Caki2 (cell line): ENCODE measurements around the gene DOP1B. TPM values are rescaled to one million over a fixed set of nuclear protein-coding genes. Genes with fewer than 3 reads are reported as not detected.
A peak's percentile ranks its signal among the peaks of the same experiment; 100 is the strongest.

Source experiments
- DNase-seq: peaks from one replicate; pipeline ENCODE4 v3.0.0-alpha.2; 2015; ENCODE audit warnings: low read depth
- in situ Hi-C: cut with HindIII; loops from 2 replicates; pipeline ENCODE4 v1.10.0; 2016; ENCODE audit warnings: low sequenced_read_pairs, low pct_unique_long_range_greater_than_20kb, mixed read lengths
- total RNA-seq: library from RNA; depleted of rRNA; stranded (reverse); fragments of >200 nt; shearing (Covaris generic); gene quantifications from 2 replicates; pipeline ENCODE4 v1.2.3, GENCODE V29; 2014; ENCODE audit warnings: low replicate concordance

The DOP1B gene
- total RNA-seq, 1 experiment from 2014 or later: 21.6 TPM

- in situ Hi-C loops: no loop called here
- no peak for DNase-seq
Observed at GRCh38 chr21:36167541-36167940, 10.9 kb downstream of the DOP1B start.

- in situ Hi-C loops: no loop called here
Observed at GRCh38 chr21:36169470-36170128, 13.0 kb downstream of the DOP1B start.

DNA sequence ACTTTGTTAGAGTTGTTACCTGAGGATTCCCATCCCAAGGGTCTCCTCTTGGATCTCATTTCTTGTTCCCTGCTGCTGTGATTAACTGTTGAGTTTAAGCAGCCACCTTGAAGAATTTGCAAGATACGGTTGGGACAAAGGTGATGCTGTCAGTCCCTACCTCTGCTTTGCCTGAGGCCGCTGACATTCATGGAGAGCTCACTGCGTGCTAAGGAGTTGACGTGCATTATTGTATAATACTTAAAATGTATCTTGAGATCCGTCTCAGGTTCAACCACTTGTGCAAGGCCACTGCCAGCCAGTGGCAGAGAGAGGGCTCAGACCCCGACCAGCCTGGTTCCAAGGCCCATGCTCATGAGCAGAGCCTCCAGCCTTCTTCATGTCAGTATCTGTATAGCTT, 14.2 kb downstream of the DOP1B start:
- DNase-seq: no peak
- in situ Hi-C loops: no loop called here

More at GRCh38 chr21:36169470-36170128, 13.0 kb downstream of the DOP1B start:
- DNase-seq: no peak

- in situ Hi-C loops: no loop called here
- no peak for DNase-seq
Observed at GRCh38 chr21:36171336-36171735, 14.7 kb downstream of the DOP1B start.

DNA sequence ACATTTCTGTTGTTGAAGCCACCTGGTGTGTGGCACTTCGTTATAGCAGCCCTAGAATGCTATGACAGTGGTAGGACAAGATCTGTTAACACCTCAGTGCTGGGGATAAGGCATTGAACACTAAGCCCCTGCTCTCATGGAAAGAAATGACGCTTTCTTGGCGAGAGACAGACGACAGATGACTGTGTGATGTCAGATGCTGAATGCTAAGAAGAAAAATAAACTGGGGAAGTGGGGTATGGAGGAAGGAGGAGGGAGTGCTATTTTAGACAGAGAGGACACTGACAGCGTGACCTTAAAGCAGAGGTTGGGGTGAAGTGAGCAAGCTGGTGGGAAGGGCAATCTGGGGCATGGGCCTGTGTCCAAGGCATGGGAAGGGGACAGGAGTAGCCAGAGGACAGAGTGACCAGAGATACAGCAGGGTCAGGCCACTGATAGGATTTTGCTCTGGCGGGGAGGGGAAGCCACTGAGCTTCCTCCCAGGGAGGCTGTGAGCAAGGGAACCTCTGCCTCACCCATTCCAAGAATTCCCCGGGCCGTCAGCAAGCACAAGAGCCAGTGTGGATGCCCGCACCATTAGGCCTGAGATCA, 15.2 kb downstream of the DOP1B start:
- no peak for DNase-seq
- in situ Hi-C loops: no loop called here

GRCh38 chr21:36174780-36175179, 18.2 kb downstream of the DOP1B start:
- DNase-seq: no peak
- in situ Hi-C loops: no loop called here

DNA sequence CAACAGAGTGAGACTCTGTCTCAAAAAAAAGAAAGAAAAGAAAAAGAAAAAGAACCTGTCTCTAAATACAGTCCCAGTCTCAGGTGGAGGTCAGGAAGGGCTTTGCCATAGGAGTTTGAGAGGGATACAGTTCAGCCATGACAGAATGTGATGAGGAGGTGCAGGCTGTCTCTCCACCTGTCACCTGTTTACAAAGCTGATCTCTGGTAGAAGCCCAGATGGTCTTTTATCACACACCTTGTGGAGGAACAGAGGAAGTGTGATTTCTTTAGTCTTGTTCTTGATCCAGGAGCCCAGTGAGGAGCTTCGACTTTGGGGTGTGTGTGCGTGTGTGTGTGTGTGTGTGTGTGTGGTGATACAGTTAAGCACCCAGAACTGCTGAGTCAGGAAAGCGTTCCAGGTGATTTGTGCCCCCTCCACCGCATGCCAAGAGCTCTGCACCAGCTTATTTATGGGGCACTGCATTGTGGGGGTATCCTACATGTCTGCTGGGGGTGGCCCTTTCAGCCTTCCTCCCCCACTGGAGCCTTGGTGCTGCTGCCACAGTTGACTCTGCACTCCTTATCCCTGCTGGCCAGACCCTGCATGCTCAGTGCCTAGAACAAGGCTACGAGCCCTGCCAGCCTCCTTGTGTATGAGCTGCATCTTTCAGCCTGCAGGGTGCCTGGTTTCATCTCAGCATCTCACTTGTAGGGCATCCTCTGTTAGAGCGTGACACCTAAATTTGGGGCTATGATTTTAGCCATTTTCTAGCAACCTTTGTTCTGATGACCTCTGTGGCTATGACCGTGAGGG, 19.3 kb downstream of the DOP1B start:
- in situ Hi-C loops: no loop called here

DNA sequence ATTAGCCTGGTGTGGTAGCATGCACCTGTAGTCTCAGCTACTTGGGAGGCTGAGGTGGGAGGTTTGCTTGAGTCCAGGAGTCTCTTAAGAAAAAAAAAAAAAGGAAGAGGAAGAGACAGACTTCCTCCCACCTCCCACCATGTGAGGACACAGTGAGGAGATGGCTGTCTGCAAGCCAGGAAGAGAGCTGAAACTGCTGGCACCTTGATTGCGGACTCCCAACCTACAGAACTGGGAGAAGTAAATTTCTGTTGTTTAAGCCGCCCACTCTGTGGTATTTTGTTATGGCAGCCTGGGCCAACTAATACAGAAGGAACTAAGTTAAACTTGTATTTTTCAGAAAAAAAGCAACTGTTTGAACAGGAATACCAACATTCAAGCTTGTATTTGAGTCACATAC, 21.7 kb downstream of the DOP1B start:
- in situ Hi-C loops: no loop called here
- DNase-seq: no peak

More for the DNA sequence above, 19.3 kb downstream of the DOP1B start:
- DNase-seq: no peak

DNA sequence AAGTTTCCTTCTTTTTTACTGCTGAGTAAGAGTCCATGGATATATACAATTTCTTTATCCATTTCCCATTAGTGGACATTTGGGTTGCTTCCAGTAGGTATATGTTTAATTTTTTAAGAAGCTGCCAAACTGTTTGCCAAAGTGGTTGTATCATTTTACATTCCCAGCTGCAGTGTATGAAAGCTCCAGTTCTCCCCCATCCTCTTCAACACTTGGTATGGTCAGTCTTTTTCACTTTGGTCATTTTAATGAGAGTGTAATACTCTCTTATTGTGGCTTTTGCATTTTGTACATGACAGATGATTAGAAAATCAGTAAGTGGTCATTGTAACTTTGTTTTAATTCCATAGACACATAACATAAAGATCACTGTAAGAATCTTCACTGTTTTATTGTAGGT, 22.5 kb downstream of the DOP1B start:
- in situ Hi-C loops: no loop called here
- no peak for DNase-seq

- in situ Hi-C loops: no loop called here
Observed at GRCh38 chr21:36180963-36181362, 24.3 kb downstream of the DOP1B start.

GRCh38 chr21:36183144-36183795, 26.6 kb downstream of the DOP1B start:
- in situ Hi-C loops: no loop called here
- no peak for DNase-seq

More at GRCh38 chr21:36180963-36181362, 24.3 kb downstream of the DOP1B start:
- no peak for DNase-seq

- in situ Hi-C loops: no loop called here
- no peak for DNase-seq
Observed at GRCh38 chr21:36184545-36184944, 27.9 kb downstream of the DOP1B start.

DNA sequence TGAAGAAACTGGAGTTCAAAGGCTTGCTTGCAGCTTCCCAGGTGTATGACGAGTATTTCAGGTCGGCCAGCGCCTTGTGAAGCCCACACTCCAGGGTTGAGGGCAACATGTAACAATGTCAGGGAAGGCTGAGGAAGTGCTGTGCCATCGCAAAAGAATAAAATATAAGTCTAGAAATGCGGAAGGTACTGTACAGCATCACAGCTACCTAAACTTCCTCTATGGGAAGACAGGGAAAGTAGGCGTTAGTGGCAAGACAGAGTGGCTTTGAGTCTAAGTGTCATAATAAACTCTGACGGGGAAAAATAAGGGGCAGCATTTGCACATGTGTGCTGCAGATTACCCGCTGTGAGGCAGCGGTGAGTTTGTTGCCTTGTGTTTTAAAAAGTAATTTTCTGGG, 28.9 kb downstream of the DOP1B start:
- in situ Hi-C loops: no loop called here
- no peak for DNase-seq

GRCh38 chr21:36186081-36186480, 29.5 kb downstream of the DOP1B start:
- DNase-seq: no peak
- in situ Hi-C loops: no loop called here

DNA sequence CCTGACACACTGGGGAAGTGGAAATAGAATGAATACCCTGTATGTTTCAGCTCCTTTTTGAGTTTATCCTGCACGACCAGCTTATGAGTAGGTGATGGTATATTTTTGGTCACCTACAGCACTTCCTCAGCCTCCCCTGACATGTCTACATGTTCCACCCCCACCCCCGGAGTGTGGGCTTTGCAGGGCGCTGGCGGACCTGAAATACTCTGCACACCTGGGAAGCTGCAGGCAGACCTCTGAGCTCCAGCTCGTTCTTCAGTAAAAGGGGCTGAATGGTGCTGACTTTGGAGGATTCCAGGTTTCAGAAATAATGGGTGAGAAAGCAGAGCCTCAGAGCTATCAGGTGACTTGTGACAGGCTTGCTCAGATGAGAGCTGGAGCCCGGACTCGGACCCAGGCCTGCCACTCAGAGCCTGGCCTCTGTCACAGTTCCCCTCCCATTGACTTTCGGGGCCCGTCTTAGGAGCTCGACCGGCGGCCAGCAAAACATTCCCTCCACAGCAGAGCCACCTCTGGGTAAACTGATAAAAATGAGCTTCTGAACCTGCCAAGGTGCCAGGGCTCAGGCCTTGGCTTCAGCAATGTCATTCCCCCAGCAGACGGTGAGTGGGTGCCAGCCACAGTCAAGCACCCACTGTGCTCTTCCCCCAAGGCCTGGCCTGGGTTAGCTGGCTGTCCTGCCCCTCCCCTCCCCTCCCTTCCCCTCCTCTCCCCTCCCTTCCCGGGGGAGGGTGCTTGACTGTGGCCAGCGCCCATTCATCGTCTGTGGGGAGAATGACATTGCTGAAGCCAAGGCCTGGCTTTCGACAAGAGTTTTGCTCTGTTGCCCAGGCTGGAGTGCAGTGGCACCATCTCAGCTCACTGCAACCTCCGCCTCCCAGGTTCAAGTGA, 30.1 kb downstream of the DOP1B start:
- in situ Hi-C loops: no loop called here
- DNase-seq: no peak

GRCh38 chr21:36188081-36188681, 31.6 kb downstream of the DOP1B start:
- DNase-seq: peak; percentile 36
- in situ Hi-C loops: no loop called here

DNA sequence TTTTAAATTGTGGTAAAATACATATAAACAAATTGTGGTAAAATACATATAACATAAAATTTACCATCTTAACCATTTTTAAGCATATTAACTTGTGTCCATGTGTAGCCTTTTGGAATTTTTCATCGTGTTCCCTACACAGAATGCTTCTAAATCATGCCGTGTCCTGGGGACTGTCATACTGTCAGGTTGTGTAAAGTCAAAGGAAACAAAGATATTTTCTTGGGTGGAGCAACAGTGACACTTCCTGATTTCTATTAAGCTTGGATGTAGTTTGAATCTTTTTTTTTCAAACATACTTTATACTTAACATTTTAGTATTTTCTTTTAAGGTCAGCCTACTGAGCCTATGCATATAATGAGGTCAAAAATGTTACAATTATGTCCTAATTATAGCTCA, 32.3 kb downstream of the DOP1B start:
- no peak for DNase-seq
- in situ Hi-C loops: no loop called here

GRCh38 chr21:36190736-36191135, 34.1 kb downstream of the DOP1B start:
- DNase-seq: no peak
- in situ Hi-C loops: no loop called here
